ENCODE measurements around the gene RNF169. TPM values are rescaled to one million over a fixed set of nuclear protein-coding genes. Genes with fewer than 3 reads are reported as not detected.
A peak's percentile ranks its signal among the peaks of the same experiment; 100 is the strongest.

Gene RNF169
- 29.8 TPM for total RNA-seq

DNA sequence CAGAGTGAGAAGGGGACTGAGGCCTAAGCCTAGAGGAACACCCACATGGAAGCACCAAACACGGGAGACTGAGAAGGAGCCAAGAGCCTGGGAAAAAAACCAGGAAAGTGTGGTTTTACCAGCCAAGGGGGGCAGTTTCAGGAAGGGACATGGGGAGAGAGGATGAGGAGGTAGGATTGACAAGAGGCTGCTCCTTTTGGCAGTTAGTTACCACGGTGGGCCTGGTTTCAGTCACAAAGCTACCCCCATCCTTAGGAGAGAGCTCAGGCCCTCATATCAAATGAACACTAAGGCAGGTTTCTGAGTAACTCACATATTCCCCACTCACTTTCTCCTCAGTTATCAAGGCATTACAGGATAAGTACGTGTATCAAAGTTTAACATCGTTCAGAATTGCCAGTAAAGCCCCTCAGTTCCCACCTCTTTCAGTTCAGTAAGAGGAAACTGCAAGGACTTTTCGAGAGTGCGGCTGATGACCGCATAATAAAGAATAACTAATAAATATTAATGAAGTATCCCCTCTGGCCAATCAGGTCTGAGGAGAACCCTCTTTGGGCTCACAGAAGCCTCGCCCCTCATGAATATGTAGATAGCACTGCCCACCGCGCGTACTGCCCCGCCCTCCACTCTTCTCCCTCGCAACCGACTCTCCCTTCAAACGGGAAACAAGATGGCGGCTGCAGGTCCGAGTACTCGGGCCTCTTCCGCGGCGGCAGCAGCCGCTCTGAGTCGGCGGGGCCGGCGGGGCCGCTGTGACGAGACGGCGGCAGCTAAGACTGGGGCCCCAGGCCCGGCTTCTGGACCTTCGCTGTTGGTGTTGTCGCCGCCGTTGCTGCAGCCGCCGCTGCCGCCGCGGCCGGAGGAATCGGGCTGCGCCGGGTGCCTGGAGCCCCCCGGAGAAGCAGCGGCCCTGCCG, at the start of gene RNF169:
RNF169 (plus strand) TSS at position 639 of the 916 bp plus-strand sequence; CDS start at position 671, 32 bp downstream.
- FAIRE-seq, result peak; percentile 90
- peak; percentile 98 to 99 for DNase-seq (ENCODE audit: low spot score in 2 of 2)

DNA sequence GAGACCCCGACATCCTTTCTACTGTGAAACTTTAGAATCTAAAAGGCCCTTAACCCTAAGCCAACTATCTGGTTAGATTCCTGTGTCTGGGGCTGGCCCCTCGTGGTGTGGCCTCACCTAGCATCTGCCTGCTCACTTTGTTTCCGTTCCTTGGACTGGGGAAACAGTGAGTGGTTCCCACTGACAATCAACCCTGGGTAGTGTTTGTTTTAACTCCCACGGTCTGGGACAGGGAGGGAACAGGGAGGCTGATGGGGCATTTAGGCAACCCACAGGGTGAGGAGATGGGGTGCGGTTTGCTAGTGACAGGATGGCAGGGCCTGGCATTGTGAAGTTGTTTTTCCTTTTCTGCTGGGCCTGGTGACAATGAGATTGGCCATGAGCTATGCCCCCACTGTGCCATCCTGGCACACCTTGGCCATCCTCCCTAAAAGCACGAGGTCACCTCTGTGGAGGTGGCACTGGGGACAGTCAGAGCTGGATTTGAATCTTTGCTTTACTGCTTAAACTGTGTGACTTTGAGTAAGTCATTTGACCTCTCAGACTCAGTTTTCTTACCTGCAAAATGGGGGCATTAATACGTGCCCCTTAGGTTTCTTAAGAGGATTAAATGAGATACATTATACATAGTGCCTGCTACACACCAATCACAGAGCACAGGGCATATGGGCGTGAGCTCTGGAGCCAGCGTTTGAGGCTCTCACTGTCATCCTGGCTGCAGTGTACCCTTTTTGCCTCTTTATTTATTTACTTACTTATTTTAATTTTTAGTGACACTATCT, 48.8 kb upstream of the RNF169 start:
- DNase-seq (ENCODE audit: low spot score in 2 of 2) (no peak), FAIRE-seq (no peak)

GRCh38 chr11:74701351-74701750, 47.3 kb upstream of the RNF169 start:
- DNase-seq (ENCODE audit: low spot score in 2 of 2) (no peak), FAIRE-seq (no peak)

- DNase-seq (ENCODE audit: low spot score in 2 of 2) (peak; percentile 47 to 73), FAIRE-seq (no peak)
These were observed 46.2 kb upstream of the RNF169 start for GRCh38 chr11:74702383-74703007.

- no peak for FAIRE-seq
- no peak for DNase-seq (ENCODE audit: low spot score in 2 of 2)
These were observed 45.4 kb upstream of the RNF169 start for GRCh38 chr11:74703211-74703610.

DNA sequence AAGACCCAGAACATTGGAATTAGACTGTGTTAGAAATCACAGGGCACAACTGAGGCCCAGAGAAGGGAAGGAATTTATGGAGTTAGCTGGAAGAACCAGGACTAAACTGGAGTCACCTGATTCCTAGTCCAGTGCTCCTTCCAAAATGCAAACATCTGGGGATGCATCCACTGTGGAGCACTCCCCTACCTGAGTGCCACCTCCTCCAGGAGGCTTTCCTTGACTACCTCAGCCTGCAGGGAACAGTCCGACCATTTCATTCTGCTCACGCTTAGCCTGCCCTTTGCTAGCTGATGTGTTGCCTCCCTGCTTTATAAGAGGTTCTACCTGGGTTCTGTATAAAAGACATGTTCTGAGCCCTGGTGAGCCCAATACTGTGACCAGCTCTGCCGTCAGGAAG, 41.5 kb upstream of the RNF169 start:
- DNase-seq (ENCODE audit: low spot score in 2 of 2), result no peak
- no peak for FAIRE-seq

GRCh38 chr11:74707602-74708510, 40.8 kb upstream of the RNF169 start:
- DNase-seq (ENCODE audit: low spot score in 2 of 2) (no peak), FAIRE-seq (no peak)

DNA sequence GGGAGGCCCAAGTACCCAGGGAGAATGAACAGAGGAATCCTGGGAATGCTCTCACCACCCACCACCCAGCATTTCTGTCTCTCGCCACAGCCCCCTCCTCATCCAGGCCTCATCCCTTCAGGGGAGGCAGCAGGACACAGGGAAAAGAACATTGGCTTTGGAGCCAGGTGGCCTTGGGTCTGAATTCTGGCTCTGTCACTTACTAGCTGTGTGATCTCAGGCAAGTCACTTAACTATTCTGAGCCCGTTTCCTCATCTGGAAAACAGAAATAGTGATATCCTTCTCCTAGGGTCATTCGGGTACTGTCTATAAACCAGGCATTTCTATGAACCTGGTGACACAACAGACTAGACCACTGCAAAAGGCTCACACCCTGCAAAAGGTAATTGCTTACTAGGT, 39.5 kb upstream of the RNF169 start:
- no peak for FAIRE-seq
- DNase-seq (ENCODE audit: low spot score in 2 of 2), result no peak

DNA sequence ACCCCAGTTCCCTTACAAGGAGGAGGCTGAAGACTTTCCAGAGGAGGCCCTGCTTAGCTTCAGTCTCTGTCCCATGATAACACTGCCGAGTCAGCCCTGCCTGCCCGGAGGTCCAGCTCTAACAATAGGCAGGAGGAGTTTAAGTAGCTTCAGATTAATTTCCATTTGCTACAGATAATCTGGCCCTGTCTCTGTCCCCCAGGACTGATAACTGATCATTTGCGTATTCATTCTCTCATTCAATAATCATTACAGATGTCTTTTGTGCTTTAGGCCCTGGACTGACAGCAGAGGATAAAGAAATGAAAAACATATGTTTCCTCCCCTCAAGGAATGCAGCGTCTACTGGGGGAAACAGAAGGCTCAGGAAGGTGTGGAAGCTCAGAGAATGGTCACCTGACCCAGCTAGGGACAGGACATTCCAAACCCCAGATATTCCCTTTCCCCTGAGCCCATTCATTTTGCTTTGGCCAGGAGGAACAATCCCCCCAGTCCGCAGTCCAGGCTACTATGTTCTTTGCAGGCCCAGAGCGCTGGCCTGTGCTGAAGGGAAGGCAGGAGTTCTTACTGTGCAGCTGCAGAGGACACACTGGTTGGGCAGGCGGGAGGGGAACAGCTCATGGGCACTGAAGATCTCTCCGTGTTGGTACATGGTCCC, 38.2 kb upstream of the RNF169 start:
- no peak for FAIRE-seq
- no peak for DNase-seq (ENCODE audit: low spot score in 2 of 2)

- FAIRE-seq, result no peak
- DNase-seq (ENCODE audit: low spot score in 2 of 2), result no peak
These were observed 35.0 kb upstream of the RNF169 start for GRCh38 chr11:74713686-74714085.

GRCh38 chr11:74714904-74715303, 33.7 kb upstream of the RNF169 start:
- DNase-seq (ENCODE audit: low spot score in 2 of 2) (no peak), FAIRE-seq (no peak)

DNA sequence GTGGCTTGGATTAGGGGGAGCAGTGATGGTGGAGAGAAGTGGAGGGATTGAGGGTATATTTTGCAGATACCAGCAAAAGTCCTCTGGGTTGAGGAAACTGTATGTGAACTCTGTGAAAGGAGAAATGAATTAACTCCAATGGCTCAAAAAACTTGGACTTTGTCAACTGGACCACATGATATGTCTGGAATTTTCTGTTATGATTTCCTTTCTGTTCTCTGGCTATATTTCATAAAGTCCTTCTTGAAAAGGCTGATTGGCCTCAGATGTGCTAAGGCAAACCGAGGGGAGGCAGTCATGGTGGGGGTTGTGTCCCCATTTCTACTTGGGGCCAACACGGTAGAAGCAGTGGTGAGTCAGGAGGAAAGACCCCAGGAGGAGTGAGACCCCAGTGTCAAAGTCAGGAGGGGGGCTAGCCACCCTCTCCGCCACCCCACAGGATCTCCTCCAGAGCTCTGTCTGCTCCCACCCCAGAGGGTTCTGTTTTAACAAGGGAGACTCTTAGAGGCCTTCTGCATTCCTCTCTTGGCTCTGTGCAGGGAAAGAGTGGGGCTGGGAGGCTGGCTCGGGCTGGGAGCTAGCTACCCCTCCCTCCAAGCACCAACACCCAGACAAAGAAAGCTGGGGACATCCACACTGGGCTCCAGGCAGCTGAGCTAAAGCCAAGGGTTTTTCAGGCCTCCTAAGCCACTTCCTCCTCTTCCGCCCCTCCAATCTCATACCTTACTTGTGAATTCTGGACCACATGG, 31.3 kb upstream of the RNF169 start:
- FAIRE-seq, result no peak
- no peak for DNase-seq (ENCODE audit: low spot score in 2 of 2)

GRCh38 chr11:74719011-74719410, 29.6 kb upstream of the RNF169 start:
- DNase-seq (ENCODE audit: low spot score in 2 of 2), result no peak
- no peak for FAIRE-seq

- DNase-seq (ENCODE audit: low spot score in 2 of 2), result peak; percentile 31 to 46
- FAIRE-seq, result no peak
These were observed 27.8 kb upstream of the RNF169 start for GRCh38 chr11:74720596-74721478.

DNA sequence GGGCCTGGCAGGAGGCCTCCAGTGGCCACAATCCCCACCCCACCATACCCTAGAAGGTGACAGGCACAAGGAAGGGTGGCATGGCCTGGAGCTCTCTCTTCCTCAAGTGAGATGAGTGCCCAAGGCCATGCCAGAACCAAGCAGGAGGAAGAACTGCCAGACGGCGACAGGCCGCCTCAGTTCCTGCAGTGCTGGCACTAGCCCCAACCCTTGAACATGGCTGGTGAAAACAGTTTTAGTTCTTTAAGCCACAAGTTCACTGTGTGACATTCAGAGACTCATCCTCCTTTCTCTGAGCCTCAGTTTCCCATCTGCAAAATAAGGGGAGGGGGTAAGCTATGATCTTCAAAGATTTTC, 27.2 kb upstream of the RNF169 start:
- FAIRE-seq, result no peak

GRCh38 chr11:74723511-74723910, 25.1 kb upstream of the RNF169 start:
- DNase-seq (ENCODE audit: low spot score in 2 of 2), result no peak
- no peak for FAIRE-seq

More for the DNA sequence above, 27.2 kb upstream of the RNF169 start:
- DNase-seq (ENCODE audit: low spot score in 2 of 2), result no peak

DNA sequence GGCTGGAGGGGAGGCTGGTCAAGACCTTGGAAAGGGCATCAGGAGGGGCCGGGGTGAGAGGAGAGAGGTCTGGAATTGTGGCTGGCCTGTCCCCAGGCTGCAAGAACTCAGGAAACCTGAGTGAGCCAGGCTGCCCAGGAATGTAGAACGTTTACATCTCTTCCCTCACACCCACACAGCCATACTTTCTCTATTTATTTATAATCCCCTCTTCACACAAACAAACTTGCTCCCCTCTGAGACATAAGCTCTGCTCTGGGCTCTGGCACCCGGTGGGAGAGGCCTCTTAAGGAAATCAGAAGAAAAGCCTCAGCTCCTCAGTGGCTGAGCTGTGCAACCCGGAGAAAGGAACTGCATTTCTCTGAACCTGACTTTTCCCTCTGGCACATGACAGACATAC, 22.9 kb upstream of the RNF169 start:
- no peak for DNase-seq (ENCODE audit: low spot score in 2 of 2)
- FAIRE-seq, result no peak
